ENCODE results near the gene NKD1.

The NKD1 gene

DNA sequence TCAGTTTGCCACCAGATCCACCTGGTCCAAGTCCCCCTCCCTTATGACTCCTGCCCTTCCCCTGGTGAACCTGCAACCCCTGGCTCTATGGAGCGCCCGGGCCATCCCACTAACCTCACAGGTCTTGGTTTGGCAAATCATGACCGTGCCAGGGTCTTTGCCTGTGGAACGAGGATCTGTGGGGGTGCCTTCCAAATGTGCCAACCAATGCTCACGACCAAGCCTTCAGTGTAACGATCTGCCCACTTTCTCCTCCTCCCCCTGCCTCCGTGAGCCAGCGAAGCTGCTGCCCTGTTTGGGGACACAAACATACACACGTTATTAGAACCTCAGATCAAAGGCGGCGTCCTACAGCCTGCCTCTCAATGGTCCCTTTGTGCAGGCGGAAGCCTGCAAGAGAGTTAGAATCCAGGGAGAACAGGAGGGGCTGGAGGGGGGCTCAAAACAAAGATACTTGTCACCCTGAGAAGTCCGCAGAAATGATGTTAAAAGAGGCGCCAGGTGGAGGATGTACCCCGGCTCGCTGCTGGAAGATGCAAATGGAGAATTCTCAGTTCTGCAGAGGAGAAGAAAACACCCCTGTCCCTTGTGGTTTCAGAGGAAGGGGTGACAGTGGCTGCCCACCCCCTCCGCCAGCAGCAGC is 9.0 kb upstream of the NKD1 start:
- DNase-seq, result no peak

- DNase-seq, result no peak
These were observed 8.1 kb upstream of the NKD1 start for GRCh38 chr16:50539822-50540710.

DNA sequence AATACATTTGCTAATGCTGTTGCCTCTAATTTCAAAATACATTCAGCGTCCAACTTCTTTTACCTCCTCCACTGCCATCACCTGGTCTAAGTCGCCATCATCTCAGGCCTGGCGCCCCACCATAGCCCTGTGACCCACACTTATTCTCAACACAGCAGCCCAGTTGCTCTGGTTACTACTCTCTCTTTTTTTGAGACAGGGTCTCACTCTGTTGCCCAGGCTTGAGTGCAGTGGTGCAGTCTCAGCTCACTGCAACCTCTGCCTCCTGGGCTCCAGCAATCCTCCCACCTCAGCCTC is 7.5 kb upstream of the NKD1 start:
- DNase-seq, result no peak

- DNase-seq, result no peak
These were observed 5.5 kb upstream of the NKD1 start for GRCh38 chr16:50542703-50543102.

GRCh38 chr16:50546125-50546524 is 2.1 kb upstream of the NKD1 start:
- no peak for DNase-seq

DNA sequence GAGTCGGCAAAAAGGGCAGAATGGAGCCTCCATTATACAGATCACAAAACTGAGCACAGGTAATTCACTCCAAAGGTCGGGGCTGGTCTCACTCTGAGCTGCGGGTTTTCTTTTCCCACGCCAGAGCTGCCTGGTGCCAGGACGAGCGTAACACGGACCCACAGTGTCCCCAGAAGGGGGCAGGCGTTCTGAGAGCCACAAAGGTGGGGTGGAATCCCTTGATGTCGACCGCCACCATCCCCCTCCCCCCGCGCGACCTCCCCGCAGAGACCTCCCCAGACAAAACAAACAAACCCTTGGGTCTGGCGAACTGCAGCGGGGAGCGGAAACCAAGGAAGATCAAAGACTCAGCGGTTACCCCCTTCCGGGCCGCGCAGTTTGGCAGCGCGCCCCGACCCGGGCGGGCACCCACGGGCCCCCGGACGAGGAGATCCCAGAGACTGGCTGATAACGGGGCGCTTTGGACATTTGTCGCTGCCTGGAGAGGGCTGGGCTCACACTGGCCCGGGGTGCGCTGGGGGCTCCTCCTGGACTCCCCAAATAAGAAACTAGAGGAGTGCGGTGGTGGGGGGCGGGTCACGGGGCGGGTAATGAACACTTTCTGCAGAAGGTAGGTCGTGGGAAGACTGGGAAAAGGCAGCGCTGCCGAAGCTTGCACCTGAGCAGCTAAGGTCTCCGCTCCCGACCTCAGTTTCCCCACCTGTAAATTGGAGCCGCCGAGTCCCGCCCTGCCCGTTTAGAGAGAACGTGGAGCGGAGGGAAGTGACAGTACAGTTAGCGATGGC is 664 bp upstream of the NKD1 start:
- peak; percentile 87 for DNase-seq

GRCh38 chr16:50548909-50549560 is 839 bp downstream of the NKD1 start:
- no peak for DNase-seq

DNA sequence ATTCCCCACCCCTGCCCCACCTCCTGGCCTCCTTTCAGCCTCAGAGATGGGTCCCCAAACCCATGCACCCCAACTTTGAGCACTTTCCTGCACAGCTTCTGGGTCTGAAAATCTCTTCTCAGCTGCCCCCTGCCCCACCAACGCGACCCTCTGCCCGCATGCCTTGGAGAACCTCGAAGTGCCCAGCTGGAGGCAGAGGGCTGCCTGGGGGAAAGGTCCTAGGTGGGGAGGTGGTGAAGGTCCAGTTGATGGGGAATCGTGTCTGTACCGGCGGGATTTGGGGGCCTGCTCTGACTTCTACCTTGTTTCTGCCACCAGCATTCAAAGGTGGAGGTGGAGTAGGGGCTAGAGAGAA is 1.3 kb downstream of the NKD1 start:
- DNase-seq, result no peak

DNA sequence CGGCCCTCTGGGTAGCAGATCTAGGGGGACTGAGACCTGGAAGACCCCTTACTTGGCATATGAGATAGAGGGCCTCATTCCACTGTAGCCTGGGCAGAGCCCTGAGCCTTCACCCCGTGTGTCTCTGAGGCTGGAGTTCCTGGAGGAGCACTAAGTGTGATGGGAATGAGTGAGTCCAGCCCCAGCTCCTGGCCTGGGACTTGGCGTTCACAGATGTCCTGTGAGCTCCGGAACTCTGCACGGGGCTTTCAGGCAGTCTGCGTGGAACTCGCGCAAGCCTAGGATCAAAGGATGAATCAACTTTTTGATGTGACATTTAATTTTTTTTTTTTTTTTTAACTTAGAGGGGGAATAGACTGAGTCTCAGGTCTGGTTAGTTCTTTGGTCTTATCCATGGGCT is 1.8 kb downstream of the NKD1 start:
- peak; percentile 23 for DNase-seq

DNA sequence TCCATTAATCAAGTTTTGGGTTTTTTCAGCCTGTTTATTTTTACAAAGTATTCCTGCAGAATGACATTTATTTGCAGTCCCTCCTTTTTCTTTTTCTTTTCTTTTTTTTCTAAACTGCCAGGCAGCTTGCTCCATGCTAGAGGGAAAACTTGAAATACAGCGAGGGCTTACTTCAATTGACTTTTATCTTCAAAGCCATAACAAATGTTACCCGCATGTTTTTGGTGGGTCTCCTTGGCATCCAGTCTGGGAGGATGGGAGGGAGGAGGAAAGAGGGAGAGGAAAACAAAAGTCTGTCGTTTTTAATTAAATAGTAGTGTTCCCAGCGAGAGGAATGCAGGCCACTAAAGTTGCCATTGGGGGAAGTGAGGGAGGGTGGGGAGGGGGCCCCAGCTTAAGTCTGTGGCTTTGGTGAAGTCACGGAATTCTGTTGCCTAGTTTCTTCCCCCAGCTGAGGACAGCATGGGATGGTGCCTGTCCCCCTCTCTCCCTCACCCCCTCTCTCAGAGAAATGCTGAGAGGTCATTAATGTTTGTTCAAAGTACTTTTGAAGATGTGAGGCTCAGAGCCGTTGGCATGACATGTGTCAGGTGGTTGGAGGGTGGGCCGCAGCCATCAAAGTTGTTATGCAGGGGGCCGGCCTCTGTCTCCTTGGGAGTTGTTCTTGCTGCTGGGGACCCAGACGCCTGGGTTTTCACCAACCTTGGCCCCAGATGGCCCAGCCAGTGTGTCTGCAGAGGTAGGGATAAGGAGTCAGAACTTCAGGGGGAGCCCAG is 2.9 kb downstream of the NKD1 start:
- DNase-seq, result no peak

- DNase-seq, result no peak
These were observed 4.4 kb downstream of the NKD1 start for GRCh38 chr16:50552476-50553101.

- DNase-seq, result no peak
These were observed 5.0 kb downstream of the NKD1 start for GRCh38 chr16:50553182-50553710.

DNA sequence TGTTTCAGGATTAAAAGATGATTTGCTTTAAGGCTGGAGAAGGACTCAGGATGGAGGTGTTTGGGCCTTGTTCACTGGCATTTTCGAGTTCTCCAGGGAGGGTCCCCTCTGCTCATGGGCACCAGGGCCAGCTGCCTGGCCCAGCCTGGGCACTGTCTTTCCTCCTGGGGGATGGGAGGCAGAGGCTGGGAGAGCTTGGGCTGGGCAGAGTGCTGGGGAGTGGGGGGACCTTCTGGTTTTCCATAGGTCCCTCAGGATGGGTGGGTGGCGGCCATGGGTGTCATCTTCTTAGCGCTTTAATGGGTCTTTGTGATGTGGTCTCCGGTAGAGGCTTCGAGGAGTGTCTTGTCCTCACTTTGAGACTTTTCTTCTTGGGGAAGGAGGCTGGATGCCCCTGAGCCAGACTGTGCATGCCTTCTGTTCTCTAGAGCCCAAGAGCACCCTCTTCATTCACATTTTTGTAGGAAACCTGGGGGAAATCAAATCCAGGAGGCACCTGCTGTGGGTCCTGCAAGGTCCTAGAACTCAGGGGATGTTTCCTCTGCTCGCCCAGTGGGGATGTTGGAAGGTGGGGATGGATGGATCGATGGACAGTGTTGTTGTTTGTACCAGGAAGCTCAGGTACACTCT is 5.7 kb downstream of the NKD1 start:
- DNase-seq, result no peak

GRCh38 chr16:50555269-50555875 is 7.2 kb downstream of the NKD1 start:
- no peak for DNase-seq

- no peak for DNase-seq
These were observed 7.9 kb downstream of the NKD1 start for GRCh38 chr16:50555952-50556673.

- no peak for DNase-seq
These were observed 8.8 kb downstream of the NKD1 start for GRCh38 chr16:50557046-50557445.

DNA sequence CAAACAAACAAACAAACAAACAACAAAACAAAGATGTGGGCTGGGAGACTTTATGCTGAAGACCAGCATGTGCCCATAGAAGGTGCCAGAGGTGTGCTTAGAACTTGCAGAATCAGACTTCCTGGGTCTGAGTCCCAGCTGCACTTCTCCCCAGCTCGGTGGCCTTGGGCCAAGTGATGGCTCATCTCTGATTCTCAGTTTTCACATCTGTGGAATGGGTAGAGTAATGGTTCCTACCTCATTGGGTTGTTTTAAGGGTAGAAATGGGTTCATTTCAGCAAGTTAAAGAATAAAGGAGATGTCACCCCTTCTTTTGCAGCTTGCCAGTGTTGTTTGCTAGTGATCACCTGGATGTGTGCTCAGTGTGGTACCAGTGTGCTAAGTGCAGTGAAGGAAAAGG is 10.7 kb downstream of the NKD1 start:
- no peak for DNase-seq

GRCh38 chr16:50559342-50559741 is 11.1 kb downstream of the NKD1 start:
- no peak for DNase-seq

DNA sequence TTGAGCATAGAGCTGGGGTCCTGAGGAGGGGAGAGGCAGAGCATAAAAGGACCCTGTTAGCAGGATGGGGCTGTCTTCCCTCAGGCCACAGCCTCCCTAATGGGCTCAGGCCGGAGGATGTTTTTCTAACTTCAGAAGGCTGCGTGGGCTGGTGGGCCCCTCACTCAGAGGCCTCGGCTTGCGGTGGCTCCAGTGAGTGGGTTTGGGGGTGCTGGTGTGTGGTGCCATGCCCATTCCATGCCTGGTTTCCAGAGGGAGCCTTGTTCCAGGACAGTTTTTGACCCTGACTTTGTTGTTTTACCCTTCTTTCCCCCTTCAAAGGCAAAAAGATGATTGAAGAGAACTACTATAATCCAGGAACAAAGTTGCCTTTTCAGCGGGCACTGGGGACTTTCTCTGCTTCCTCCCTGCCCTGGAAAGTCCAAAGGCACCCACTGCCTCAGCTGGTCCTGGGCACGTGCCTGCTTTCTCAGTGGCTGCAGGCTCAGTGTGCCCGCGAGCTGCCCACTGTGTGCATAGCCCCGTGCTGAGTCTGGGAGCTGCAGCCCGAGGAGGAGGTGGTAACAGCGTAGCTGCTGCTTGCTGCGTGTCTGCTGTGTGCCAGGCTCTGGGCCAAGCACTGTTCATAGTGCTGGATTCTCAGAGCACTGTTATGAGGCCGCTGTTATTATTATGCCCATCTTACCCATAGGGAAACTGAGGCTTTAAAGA is 11.8 kb downstream of the NKD1 start:
- no peak for DNase-seq
